PC-3 (cell line): Measurements from ENCODE around the gene SELENOS.

ENCODE experiments used
- EZH2 ChIP-seq: fragments of 300-600 bp; sonication (generic); IDR thresholded peaks from one replicate; pipeline ENCODE4 v1.6.1; 2017; ENCODE audit warnings: antibody characterized with exemption, mild to moderate bottlenecking, low read length; ENCODE audit not compliant: unreplicated experiment
- TF ChIP-seq, protein P1 (sequence below): fragments of 300-600 bp; sonication (generic); conservative IDR thresholded peaks from 2 replicates; pipeline ENCODE4 v1.5.1; 2017; ENCODE audit warnings: antibody characterized with exemption, low read depth, mild to moderate bottlenecking, low read length

DNA sequence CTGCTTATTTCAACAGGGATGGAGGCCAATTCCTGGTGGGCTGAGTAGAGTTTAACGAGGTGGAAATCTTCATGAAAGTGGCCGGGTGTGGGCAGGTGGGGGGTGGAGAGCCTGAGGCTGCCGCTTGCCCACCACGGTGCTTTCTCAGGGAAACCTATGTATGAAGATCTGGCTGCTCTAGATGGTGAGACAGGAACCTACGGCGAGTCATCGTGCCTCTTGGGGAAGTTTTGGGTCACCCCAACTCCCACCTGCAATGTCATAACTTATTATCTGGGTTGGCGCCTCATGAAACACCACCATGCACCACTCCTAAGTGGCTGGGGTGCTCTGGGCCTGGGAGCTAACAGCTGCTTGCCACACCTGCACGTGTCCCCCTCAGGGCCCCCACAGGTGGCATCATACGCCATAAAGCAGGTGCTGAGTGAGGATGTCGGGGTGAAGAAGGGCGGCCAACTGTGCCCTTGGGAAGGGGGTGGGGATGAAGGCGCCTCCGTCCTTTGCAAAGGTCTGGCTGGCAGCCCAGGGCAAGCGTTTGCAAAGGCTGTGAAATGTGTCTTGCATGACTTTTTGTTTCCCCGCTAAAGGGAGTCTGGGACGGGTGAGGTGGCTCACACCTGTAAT is 45.7 kb upstream of the SELENOS start:
- TF ChIP-seq, protein P1, sequence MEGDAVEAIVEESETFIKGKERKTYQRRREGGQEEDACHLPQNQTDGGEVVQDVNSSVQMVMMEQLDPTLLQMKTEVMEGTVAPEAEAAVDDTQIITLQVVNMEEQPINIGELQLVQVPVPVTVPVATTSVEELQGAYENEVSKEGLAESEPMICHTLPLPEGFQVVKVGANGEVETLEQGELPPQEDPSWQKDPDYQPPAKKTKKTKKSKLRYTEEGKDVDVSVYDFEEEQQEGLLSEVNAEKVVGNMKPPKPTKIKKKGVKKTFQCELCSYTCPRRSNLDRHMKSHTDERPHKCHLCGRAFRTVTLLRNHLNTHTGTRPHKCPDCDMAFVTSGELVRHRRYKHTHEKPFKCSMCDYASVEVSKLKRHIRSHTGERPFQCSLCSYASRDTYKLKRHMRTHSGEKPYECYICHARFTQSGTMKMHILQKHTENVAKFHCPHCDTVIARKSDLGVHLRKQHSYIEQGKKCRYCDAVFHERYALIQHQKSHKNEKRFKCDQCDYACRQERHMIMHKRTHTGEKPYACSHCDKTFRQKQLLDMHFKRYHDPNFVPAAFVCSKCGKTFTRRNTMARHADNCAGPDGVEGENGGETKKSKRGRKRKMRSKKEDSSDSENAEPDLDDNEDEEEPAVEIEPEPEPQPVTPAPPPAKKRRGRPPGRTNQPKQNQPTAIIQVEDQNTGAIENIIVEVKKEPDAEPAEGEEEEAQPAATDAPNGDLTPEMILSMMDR, result no peak
- TF ChIP-seq EZH2, result no peak
